ENCODE results near the gene ERV3-1. TPM values are rescaled to one million over a fixed set of nuclear protein-coding genes. Genes with fewer than 3 reads are reported as not detected.
"Not testable (repeated sequence)": the region's sequence is repeated elsewhere in the genome, so short reads cannot be mapped to it uniquely, and the experiment has no call there.

The ERV3-1 gene
- total RNA-seq, 4 donors from 2014 or later = 7.9 to 28.2 (median 15.8) TPM

DNA sequence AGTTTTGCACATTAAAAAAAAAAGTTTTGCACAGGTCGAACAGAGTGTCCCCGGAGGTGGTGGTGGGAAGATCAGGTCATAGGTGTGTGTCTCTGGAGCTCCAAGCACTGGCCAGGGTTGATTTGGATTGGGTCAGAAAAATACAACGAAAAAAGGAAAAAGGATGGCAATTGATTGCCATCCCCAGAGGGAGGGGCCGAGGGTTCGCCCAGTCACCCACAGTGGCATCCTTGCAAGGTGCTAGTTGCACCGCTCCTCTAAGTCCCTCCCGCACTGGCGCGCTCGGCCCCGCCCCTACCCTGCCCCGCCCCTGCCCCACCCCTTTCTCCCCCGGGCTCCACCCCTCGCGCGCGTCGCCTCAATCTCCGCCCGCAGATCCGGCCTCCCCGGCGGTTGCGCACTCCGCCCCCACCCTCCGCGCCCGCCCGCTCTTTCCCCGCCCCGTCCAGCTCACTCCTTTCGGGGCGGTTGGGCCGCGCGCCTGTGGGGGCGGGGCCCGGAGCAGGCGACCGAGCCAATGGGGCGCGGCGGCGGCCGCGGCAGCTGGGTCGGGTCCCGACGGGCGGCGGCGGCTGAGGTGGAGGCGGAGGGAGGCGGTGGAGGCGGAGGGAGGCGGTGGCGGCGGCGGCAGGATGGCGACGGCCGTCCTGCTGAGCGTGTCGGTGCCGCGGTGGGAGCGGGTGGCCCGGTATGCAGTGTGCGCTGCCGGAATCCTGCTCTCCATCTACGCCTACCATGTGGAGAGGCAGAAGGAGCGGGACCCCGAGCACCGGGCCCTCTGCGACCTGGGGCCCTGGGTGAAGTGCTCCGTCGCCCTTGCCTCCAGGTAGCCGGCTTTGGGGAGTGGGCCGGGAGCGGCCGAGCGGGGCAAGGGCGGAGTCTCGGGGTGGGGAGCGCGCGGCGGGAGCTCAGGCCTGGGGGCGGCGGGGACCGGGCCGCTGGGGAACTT, 31.5 kb upstream of the ERV3-1 start:
- Histone ChIP-seq H3K9me3 (no peaks in the 10 kb centered on the region), H3K4me3 (peak overlapping the region; percentile 59 to 98), H3K27me3 (no peaks in the 10 kb centered on the region), H3K27ac (peak overlapping the region; percentile 76 to 94), H3K4me1 (no peaks in the 10 kb centered on the region), H3K36me3 (no peaks in the 10 kb centered on the region)
- peak; percentile 26 to 53 for TF ChIP-seq POLR2A (IDR thresholded peaks at IDR 0.05)
- TF ChIP-seq, protein P1, sequence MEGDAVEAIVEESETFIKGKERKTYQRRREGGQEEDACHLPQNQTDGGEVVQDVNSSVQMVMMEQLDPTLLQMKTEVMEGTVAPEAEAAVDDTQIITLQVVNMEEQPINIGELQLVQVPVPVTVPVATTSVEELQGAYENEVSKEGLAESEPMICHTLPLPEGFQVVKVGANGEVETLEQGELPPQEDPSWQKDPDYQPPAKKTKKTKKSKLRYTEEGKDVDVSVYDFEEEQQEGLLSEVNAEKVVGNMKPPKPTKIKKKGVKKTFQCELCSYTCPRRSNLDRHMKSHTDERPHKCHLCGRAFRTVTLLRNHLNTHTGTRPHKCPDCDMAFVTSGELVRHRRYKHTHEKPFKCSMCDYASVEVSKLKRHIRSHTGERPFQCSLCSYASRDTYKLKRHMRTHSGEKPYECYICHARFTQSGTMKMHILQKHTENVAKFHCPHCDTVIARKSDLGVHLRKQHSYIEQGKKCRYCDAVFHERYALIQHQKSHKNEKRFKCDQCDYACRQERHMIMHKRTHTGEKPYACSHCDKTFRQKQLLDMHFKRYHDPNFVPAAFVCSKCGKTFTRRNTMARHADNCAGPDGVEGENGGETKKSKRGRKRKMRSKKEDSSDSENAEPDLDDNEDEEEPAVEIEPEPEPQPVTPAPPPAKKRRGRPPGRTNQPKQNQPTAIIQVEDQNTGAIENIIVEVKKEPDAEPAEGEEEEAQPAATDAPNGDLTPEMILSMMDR (IDR thresholded peaks at IDR 0.05) = no peak
- peak; percentile 92 to 95 for DNase-seq
- intact Hi-C loops (cut with DNase I; ENCODE audit: low total_unique reads) = no loop called here

DNA sequence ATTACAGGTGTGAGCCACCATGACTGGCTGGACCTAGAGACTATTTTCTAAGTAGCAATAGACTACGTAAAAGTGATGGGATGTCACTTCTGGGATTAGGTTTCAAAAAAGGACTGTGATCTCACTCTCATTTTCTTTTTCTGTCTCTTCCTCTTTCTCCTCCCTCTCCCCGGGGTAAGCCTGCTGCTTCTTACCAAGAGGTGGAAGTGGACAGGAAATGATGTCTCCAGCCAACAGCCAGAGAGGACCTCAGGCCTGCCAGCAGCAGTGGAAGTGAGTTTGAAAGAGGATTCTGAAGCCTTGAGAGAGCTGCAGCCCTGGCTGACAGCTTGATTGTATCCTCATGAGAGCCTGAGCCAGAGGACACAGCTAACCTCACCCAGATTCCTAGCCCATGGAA, 30.0 kb upstream of the ERV3-1 start:
- H3K27ac ChIP-seq; intact Hi-C loops (cut with DNase I; ENCODE audit: low total_unique reads); H3K36me3 ChIP-seq; H3K9me3 ChIP-seq; H3K4me1 ChIP-seq; DNase-seq; H3K27me3 ChIP-seq; H3K4me3 ChIP-seq: not testable (repeated sequence)

DNA sequence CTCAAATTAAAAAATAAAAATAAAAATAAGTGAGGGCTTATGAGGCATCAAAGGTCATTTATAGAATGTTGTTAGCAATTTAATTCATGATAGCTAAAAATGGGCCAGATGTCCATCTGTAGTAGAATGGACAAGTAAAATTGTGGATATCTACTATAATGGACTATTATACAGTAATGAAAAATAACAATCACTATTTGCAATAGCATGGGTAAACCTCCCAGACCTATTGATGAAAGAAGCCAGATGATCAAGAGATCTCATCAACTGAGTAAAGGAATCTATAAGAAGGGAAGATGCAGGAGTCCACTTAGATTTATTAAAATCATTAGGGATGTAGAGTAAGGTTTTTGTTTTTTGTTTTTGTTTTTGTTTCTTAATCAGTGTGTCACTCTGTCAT, 29.0 kb upstream of the ERV3-1 start:
- H3K27ac ChIP-seq; intact Hi-C loops (cut with DNase I; ENCODE audit: low total_unique reads); H3K4me1 ChIP-seq; DNase-seq; H3K4me3 ChIP-seq; H3K36me3 ChIP-seq; H3K9me3 ChIP-seq; H3K27me3 ChIP-seq: not testable (repeated sequence)

DNA sequence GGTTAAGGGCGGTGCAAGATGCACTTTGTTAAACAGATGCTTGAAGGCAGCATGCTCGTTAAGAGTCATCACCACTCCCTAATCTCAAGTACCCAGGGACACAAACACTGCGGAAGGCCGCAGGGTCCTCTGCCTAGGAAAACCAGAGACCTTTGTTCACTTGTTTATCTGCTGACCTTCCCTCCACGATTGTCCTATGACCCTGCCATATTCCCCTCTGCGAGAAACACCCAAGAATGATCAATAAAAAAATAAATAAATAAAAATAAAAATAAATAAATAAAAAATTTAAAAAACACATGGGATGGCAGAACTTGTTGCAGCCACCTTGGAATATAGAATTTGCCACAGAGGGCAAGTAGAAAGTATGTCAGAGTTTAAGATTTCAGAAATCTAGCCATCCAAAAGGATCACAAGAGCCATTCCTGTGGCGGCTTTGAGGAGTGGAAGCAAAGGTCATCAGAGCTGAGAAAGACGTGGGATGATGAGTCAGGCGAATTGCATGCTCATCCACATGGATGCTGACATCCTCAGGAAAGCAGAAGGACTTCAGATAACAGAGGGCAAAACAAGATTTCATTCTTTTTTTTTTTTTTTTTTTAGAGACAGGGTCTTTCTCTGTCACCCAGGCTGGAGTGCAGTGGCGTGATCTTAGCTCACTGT, 27.8 kb upstream of the ERV3-1 start:
- H3K36me3 ChIP-seq; H3K4me3 ChIP-seq; H3K9me3 ChIP-seq; H3K27me3 ChIP-seq; DNase-seq; H3K27ac ChIP-seq; intact Hi-C loops (cut with DNase I; ENCODE audit: low total_unique reads); H3K4me1 ChIP-seq: not testable (repeated sequence)

DNA sequence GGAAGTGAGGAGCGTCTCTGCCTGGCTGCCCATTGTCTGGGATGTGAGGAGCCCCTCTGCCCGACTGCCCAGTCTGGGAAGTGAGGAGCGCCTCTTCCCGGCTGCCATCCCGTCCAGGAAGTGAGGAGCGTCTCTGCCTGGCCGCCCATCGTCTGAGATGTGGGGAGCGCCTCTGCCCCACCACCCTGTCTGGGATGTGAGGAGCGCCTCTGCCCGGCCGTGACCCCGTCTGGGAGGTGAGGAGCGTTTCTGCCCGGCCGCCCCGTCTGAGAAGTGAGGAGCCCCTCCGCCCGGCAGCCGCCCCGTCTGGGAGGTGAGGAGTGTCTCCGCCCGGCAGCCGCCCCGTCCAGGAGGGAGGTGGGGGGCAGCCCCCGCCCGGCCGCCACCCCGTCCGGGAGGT, 26.9 kb upstream of the ERV3-1 start:
- H3K4me3 ChIP-seq; H3K9me3 ChIP-seq; H3K36me3 ChIP-seq; H3K4me1 ChIP-seq; intact Hi-C loops (cut with DNase I; ENCODE audit: low total_unique reads); DNase-seq; H3K27ac ChIP-seq; H3K27me3 ChIP-seq: not testable (repeated sequence)

DNA sequence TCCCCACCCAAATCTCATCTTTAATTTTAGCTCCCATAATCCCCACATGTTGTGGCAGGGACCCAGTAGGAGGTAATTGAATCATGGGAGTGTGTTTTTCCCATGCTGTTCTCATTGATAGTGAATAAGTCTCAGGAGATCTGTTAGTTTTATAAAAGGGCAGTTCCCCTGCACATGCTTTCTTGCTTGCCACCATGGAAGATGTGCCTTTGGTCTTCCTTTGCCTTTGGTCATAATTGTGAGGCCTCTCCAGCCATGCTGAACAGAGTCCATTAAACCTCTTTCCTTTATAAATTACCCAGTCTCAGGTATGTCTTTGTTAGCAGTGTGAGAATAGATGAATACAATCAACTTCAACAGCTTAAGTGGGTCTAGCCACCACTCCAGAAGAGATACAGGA, 18.5 kb upstream of the ERV3-1 start:
- H3K36me3 ChIP-seq; H3K27me3 ChIP-seq; intact Hi-C loops (cut with DNase I; ENCODE audit: low total_unique reads); H3K27ac ChIP-seq; H3K4me1 ChIP-seq; H3K4me3 ChIP-seq; DNase-seq; H3K9me3 ChIP-seq: not testable (repeated sequence)

DNA sequence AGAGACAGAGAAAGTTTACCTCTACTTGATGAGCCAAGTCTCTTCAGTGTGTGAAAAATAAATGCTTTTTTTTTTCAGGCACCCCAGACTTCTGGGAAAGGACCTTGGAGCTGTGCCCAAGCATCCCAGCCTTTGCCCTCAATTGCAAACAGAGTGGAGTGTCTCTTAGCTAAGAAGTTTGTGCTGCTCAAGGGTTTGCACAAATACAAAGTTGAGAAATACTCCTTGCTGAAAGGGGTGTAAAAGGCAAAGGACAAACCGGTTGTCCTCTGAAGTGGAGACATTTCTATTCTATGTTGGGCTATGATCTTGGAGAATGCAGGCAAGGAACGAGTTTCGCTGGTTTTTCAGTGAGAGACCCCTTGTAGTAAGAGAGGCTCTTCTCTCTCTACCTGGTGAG, 14.5 kb upstream of the ERV3-1 start:
- H3K9me3 ChIP-seq; H3K27ac ChIP-seq; DNase-seq; H3K4me1 ChIP-seq; H3K27me3 ChIP-seq; intact Hi-C loops (cut with DNase I; ENCODE audit: low total_unique reads); H3K4me3 ChIP-seq; H3K36me3 ChIP-seq: not testable (repeated sequence)

DNA sequence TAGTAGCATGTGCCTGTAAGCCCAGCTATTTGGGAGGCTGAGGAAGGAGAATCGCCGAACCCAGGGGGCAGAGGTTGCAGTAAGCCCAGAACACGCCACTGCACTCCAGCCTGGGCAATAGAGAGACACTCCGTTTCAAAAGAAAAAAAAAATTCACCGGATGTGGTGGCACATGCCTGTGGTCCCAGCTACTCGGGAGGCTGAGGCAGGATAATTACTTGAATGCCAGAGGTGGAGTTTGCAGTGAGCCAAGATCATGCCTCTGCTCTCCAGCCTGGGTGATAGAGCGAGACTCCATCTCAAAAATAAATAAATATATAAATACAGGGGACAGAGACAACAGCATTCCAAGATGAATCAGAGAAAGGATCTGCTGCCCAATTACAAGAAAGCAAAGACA, 3.4 kb upstream of the ERV3-1 start:
- intact Hi-C loops (cut with DNase I; ENCODE audit: low total_unique reads); DNase-seq: not testable (repeated sequence)

DNA sequence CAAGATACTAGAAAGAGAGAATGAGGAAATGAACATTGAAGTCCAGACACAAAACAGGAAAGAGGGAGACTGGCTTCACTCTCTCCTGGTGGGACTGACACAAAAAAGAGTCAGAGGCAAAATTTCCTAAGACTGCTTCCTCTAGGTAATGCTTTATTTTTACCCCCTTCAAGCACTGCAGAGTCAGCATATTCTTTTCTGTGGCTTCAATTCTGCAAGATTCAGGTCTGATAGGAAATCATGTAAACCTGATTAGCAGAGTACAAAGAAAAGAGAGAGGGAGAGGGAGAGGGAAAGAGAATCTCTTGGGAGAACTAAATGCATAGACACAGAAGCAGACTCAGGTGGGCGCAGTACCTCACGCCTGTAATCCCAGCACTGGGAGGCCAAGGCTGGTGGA, 2.9 kb upstream of the ERV3-1 start:
- DNase-seq; H3K36me3 ChIP-seq; intact Hi-C loops (cut with DNase I; ENCODE audit: low total_unique reads): not testable (repeated sequence)

More for the DNA sequence above, 3.4 kb upstream of the ERV3-1 start:
- not testable (repeated sequence) for H3K4me1 ChIP-seq, H3K4me3 ChIP-seq, H3K9me3 ChIP-seq, H3K27me3 ChIP-seq, H3K36me3 ChIP-seq, H3K27ac ChIP-seq

DNA sequence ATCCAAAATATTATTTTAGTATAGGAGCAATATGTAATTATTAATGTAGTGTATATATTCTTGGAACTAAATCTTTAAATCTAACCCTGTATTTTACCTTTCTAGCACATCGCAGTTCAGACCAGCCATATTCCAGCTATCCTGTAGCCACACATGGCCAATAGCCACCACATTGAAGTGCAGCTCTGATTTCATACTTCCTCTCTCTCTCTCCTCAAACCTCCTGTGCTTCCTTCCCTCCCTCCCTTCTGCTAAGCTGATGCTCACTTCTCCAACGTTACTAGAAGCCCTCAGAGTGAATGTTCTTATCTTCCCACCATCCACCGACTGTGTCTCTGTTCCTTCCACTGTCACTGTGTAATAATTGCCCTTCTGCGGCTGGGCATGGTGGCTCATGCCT, 549 bp upstream of the ERV3-1 start:
- H3K9me3 ChIP-seq; H3K27me3 ChIP-seq; H3K4me1 ChIP-seq; DNase-seq; H3K36me3 ChIP-seq; intact Hi-C loops (cut with DNase I; ENCODE audit: low total_unique reads): not testable (repeated sequence)
- Histone ChIP-seq H3K4me3 (peak overlapping the region in 1 of 2 donors; percentile 71), H3K27ac (peak overlapping the region; percentile 77 to 88)

More for the DNA sequence above, 2.9 kb upstream of the ERV3-1 start:
- H3K27ac ChIP-seq, H3K4me3 ChIP-seq, H3K27me3 ChIP-seq, H3K9me3 ChIP-seq, H3K4me1 ChIP-seq: not testable (repeated sequence)

Measured in uterus (tissue), 4 donors.